Stimulated activated naive CD8-positive, alpha-beta T cell treated with anti-CD3 and anti-CD28 coated beads, Interleukin-15, amount 100 ng/mL, for 72 hours (primary cell): ENCODE measurements around the gene ARID5B.
A peak's percentile ranks its signal among the peaks of the same experiment; 100 is the strongest.
"Not testable (repeated sequence)": the region's sequence is repeated elsewhere in the genome, so short reads cannot be mapped to it uniquely, and the experiment has no call there.

Experiments
- ATAC-seq: fragments of 150-1000 bp; cut with Tn5 transposase; 2 replicates; pipeline ENCODE4 v1.10.0; 2021; ENCODE audit warnings: mild to moderate bottlenecking, moderate library complexity
- DNase-seq, 2 donors: peaks; one replicate each; pipeline ENCODE4 v3.0.0; 2021 to 2022
- H3K27ac Mint-ChIP-seq, 2 donors: one replicate each; pipeline ENCODE4 v1.8.0; 2022; ENCODE audit warnings: mild to moderate bottlenecking in 2 of 2, mixed read lengths in 2 of 2, moderate library complexity in 2 of 2
- H3K27me3 Mint-ChIP-seq: one replicate; pipeline ENCODE4 v1.8.0; 2022; ENCODE audit warnings: mixed read lengths
- H3K4me1 Mint-ChIP-seq: one replicate; pipeline ENCODE4 v1.8.0; 2022; ENCODE audit warnings: mild to moderate bottlenecking, mixed read lengths
- H3K4me3 Mint-ChIP-seq, 2 donors: one replicate each; pipeline ENCODE4 v1.8.0; 2022; ENCODE audit warnings: mild to moderate bottlenecking in 2 of 2, mixed read lengths in 2 of 2, moderate library complexity in 1 of 2
- H3K9me3 Mint-ChIP-seq, 2 donors: one replicate each; pipeline ENCODE4 v1.8.0; 2022; ENCODE audit warnings: mixed read lengths in 2 of 2

ARID5B gene, protein sequence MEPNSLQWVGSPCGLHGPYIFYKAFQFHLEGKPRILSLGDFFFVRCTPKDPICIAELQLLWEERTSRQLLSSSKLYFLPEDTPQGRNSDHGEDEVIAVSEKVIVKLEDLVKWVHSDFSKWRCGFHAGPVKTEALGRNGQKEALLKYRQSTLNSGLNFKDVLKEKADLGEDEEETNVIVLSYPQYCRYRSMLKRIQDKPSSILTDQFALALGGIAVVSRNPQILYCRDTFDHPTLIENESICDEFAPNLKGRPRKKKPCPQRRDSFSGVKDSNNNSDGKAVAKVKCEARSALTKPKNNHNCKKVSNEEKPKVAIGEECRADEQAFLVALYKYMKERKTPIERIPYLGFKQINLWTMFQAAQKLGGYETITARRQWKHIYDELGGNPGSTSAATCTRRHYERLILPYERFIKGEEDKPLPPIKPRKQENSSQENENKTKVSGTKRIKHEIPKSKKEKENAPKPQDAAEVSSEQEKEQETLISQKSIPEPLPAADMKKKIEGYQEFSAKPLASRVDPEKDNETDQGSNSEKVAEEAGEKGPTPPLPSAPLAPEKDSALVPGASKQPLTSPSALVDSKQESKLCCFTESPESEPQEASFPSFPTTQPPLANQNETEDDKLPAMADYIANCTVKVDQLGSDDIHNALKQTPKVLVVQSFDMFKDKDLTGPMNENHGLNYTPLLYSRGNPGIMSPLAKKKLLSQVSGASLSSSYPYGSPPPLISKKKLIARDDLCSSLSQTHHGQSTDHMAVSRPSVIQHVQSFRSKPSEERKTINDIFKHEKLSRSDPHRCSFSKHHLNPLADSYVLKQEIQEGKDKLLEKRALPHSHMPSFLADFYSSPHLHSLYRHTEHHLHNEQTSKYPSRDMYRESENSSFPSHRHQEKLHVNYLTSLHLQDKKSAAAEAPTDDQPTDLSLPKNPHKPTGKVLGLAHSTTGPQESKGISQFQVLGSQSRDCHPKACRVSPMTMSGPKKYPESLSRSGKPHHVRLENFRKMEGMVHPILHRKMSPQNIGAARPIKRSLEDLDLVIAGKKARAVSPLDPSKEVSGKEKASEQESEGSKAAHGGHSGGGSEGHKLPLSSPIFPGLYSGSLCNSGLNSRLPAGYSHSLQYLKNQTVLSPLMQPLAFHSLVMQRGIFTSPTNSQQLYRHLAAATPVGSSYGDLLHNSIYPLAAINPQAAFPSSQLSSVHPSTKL

DNA sequence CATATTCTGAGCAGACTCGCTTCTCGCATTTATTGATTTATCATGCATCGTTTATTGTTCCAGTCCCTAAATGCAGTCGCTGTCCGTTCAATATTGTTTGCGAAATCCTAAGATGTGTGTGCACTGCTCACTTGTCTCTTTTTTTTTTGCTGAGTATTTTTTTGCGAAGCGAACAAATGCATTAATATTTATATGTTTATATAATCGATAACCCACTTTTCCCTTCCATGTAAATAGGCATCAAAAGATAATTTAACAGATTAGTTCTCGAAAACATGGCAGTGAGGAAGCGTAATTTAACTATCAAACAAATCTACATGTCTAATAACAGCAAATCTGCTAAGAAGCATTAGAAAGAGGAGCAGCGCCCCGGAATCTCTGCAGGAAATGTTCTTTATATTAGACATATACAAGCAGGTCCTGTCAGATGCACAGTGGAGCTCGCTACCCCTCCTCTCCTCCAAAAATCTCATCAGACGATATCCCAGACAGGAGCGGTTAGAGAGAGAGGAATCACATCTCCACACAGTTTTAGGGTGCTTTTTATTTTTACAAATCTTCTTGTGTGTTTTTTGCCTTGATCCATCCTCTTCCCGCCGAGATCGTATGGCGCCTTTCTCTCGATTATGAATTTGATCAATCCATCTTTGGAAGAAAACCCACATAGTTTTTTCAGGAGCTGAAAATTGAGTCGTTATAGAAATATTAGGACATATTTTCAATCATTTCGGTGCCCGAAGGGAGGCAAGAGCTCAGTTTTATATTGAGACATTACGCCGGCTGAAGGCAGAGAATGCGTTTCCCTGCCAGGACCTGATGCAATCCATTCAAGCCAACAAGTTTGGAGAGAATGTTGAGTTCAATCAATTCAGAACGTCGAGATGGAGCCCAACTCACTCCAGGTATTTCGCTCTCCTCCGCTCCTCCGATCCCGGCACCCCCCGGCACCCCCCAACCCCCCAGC lies at the start of gene ARID5B:
ARID5B (plus strand) TSS at position 871 of the 964 bp plus-strand sequence; CDS start at position 882, 11 bp downstream.
- peak; percentile 48 to 50 for DNase-seq
- Mint-ChIP-seq H3K4me3 (peak within 1 kb of the TSS; percentile 79 to 93), H3K27ac (peak within 1 kb of the TSS; percentile 100), H3K9me3 (no peaks in the 10 kb centered on the region), H3K27me3 (no peaks in the 10 kb centered on the region), H3K4me1 (peaks cover 52% of the 10 kb centered on the region)
- no peak for ATAC-seq

DNA sequence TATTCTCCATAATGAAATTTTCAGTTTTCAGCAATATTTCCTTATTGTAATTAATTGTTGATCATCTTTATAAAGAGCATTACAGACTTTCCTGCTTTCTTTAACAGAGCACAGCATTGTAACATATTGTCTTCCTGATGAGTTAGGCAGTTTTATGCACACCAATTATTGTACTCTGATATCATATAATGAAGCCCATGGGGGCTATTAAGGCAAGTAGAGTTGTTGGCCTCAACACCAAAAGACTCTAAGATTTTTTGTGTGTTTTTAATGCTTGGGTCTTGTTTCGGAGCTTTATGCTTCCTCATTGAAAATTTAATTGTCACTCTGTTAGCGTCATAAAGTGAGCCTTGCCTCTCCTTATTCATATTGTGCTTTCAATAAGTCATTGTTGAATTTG lies 49.2 kb upstream of the ARID5B start:
- DNase-seq: no peak
- Mint-ChIP-seq H3K4me1 (peaks cover 3% of the 10 kb centered on the region), H3K4me3 (no peak overlapping the region), H3K9me3 (no peaks in the 10 kb centered on the region), H3K27me3 (no peaks in the 10 kb centered on the region), H3K27ac (no peak overlapping the region)
- ATAC-seq: no peak

DNA sequence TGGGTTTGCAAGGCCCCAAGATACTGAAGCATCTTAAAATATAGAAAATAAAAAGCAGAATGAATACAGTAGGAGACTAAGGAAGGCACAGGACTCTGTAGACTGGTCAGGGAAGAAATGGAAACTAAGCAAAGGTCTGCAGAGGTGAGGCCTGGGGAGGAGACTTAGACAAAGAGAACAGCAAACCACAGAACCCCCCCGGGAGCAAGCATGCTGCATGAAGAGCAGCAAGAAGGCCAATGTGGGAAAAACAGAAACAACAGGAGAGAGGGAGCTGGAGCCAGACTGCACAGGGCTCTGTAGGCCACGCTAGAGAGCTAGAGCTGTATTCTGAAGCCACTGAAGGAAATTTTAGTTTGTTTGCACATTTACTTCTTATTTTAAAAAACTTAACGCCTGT lies 45.7 kb upstream of the ARID5B start:
- peak overlapping the region in 1 of 2 donors; percentile 70 for H3K27ac Mint-ChIP-seq
- H3K27me3 Mint-ChIP-seq: no peaks in the 10 kb centered on the region
- no peaks in the 10 kb centered on the region for H3K9me3 Mint-ChIP-seq
- no peaks in the 10 kb centered on the region for H3K4me1 Mint-ChIP-seq
- ATAC-seq (no peak), DNase-seq (no peak)
- no peak overlapping the region for H3K4me3 Mint-ChIP-seq

DNA sequence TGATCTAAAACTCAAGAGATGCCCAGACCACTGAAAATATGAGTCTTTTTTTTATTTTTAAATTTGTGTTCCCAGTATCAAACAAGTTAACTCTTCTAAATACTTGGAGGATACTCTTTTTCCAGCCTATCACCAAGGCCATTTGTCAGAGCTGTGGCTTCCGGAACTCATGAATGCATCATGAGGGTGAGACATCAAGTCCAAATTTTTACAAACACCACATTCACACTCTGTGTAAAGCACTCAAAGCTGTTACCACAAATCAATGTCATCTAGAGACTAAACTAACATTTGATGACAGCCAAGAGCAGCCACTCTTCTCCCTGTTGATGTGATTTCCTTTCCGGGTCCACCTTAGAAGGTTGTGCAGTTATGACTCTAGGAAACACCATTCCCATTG lies 43.8 kb upstream of the ARID5B start:
- no peaks in the 10 kb centered on the region for H3K9me3 Mint-ChIP-seq
- no peak overlapping the region for H3K27ac Mint-ChIP-seq
- no peak for DNase-seq
- H3K4me1 Mint-ChIP-seq: no peaks in the 10 kb centered on the region
- no peak for ATAC-seq
- H3K27me3 Mint-ChIP-seq: no peaks in the 10 kb centered on the region
- no peak overlapping the region for H3K4me3 Mint-ChIP-seq

DNA sequence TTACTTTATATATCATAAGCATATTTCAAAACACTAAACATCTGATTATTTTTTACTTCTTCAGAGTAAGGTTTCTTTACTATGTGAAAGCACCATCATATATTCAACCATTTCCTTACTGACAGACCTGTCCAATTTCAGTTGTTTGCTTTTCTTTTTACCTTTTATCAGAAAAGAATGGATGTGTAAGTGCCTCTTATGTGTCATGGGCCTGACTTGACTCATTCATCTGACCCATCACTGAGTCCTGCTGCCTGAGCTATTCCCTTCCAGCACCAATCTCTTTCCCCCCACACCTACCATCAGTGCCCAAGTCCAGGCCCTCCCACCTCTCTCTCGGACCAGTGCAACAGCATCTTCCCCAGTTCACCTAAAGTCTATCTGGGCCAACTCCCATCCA lies 41.7 kb upstream of the ARID5B start:
- Mint-ChIP-seq H3K27me3 (no peaks in the 10 kb centered on the region), H3K9me3 (no peaks in the 10 kb centered on the region), H3K4me3 (no peak overlapping the region), H3K27ac (no peak overlapping the region), H3K4me1 (no peaks in the 10 kb centered on the region)
- ATAC-seq: no peak
- no peak for DNase-seq

DNA sequence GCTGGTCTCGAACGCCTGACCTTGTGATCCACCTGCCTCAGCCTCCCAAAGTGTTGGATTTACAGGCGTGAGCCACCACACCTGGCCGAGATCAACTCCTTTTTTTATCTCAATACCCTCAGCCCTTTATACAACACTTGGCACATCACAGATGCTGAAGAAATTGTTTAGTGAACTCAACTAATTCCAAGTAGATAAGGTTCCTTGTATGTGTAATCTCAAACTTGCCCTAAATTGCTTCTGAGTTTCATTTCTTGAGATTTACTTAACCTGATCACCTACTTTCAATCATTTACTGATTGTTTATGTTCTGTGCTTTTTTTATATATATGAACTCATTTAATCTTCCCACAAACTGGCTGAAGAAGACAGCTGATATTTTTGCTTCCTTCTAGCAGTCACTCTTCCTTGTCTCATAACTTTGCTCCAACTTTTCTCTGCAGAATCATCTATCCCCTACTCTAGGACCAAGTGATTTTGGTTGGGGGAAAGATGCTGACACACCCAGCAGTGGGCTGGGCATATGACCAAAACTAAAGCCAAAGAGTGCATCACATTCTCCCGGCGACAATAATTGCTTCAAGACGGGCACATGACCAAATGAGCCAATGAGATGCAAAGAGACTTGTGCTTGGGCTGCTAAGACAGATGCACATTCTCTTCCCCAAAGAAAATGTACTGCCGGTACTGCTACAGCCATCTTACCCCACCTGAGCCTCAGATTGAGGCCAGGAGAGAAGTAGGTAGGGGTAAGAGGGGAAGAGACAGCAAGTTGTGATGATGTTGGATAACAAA lies 40.3 kb upstream of the ARID5B start:
- no peak overlapping the region for H3K4me3 Mint-ChIP-seq
- no peak for ATAC-seq
- no peaks in the 10 kb centered on the region for H3K4me1 Mint-ChIP-seq
- no peaks in the 10 kb centered on the region for H3K27me3 Mint-ChIP-seq
- no peaks in the 10 kb centered on the region for H3K9me3 Mint-ChIP-seq
- no peak for DNase-seq
- no peak overlapping the region for H3K27ac Mint-ChIP-seq

DNA sequence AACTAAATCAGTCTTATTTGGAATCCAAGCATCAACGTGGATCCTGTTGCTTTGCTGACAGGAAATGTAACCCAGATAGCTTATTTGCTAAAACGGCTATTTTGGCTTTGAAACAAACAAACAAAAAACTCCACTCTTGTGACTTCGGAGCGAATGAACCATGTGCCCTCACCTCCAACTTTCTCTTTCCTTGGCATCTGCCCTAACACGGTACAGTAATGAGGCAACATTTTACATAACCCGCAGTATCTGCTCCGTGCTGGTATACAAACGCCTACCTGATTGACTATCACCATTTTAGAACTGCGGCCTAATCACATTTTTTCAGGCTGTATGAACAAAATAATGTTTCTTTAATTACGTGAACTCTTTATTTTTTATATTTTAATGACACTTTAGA lies 37.5 kb upstream of the ARID5B start:
- Mint-ChIP-seq H3K4me3 (no peak overlapping the region), H3K27me3 (no peaks in the 10 kb centered on the region), H3K9me3 (no peaks in the 10 kb centered on the region), H3K4me1 (peaks cover 5% of the 10 kb centered on the region), H3K27ac (no peak overlapping the region)
- DNase-seq (no peak), ATAC-seq (no peak)

DNA sequence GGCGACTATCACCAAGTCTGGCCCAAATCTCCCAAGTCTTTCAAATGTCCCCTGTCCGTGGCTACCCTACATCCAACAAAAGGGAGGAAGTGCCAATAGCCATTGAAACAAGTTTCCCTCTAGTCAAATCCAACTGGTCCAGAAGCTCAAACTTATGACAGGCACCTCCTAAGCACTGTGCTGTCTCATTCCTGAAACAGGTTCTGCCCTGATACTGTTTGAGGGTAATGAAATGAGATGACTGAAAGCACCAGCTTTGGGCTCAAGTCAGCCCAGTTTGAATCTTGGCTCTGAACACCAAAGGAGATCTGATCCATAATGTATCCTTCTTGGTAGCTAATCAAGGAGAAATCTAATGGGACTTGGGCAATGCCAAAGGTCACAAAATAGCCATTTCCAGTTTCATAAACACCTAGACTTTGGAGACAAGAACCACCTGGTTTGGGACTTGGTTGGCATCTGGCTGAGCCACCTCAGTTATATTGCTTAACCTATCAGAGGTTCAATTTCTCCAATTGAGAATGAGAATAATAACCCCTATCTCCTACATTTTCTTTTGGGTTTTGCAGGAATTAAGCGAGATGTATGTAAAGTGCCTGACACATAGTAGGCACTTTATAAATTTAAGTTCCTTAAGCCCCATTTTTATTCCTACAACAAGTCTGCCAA lies 34.7 kb upstream of the ARID5B start:
- H3K27ac Mint-ChIP-seq: peak overlapping the region in 1 of 2 donors; percentile 46
- H3K4me1 Mint-ChIP-seq: peaks cover 5% of the 10 kb centered on the region
- DNase-seq (no peak), ATAC-seq (no peak)
- H3K4me3 Mint-ChIP-seq: peak overlapping the region; percentile 64 to 75
- H3K27me3 Mint-ChIP-seq: peaks cover 7% of the 10 kb centered on the region
- no peaks in the 10 kb centered on the region for H3K9me3 Mint-ChIP-seq

DNA sequence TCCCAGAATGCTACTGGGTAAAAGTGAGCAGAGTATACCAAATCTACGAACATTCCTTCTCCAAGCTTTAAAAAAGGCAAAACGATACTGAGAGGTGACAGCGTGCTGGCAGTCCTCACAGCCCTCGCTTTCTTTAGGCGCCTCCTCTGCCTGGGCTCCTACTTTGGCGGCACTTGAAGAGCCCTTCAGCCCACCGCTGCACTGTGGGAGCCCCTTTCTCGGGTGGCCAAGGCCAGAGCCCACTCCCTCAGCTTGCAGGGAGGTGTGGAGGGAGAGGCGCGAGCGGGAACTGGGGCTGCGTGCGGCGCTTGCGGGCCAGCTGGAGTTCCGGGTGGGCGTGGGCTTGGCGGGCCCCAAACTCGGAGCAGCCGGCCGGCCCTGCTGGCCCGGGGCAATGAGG lies 34.1 kb upstream of the ARID5B start:
- H3K27me3 Mint-ChIP-seq, ATAC-seq, H3K4me1 Mint-ChIP-seq, H3K9me3 Mint-ChIP-seq, DNase-seq: not testable (repeated sequence)
- Mint-ChIP-seq H3K27ac (peak overlapping the region in 1 of 2 donors; percentile 46), H3K4me3 (peak overlapping the region; percentile 64 to 75)

DNA sequence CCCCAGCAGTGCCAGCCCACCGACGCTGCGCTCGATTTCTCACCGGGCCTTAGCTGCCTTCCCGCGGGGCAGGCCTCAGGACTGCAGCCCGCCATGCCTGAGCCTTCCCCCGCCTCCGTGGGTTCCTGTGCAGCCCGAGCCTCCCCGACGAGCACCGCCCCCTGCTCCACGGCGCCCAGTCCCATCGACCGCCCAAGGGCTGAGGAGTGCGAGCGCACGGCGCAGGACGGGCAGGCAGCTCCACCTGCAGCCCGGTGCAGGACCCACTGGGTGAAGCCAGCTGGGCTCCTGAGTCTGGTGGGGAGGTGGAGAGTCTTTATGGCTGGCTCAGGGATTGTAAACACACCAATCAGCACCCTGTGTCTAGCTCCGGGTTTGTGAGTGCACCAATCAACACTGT lies 33.7 kb upstream of the ARID5B start:
- Mint-ChIP-seq H3K27ac (peak overlapping the region; percentile 46 to 74), H3K4me3 (peak overlapping the region; percentile 42 to 75)
- H3K9me3 Mint-ChIP-seq, H3K27me3 Mint-ChIP-seq, ATAC-seq, H3K4me1 Mint-ChIP-seq: not testable (repeated sequence)
- peak; percentile 61 to 73 for DNase-seq

DNA sequence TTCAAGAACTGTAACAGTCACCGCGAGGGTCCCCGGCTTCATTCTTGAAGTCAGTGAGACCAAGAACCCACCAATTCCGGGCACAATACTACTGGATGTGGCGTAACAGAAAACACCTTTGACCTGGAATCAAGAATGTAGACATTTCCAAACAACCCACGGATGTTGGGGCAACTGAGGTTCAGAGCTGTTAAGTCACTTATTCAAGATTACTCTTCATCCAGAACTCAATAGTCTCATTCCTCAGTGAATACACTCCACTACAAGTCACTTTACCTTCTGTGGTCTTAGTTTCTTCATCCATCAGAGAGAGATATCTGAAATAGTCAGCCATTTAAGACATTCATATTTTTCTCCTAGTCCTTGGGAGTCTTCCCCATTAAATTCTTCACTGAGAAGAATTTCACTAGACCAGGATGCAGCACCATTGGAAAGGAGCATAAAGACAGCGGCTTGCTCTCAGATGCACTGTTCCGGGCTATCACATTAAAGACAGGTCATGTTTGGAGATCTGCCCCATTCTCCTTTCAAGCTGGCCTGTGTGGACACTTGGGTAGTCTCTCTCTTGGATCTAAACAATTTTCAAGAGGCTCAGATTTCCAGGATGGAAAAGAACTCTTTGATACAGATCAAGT lies 32.3 kb upstream of the ARID5B start:
- Mint-ChIP-seq H3K4me3 (peak overlapping the region in 1 of 2 donors; percentile 15), H3K27ac (no peak overlapping the region), H3K4me1 (peaks cover 14% of the 10 kb centered on the region), H3K27me3 (peaks cover 7% of the 10 kb centered on the region), H3K9me3 (no peaks in the 10 kb centered on the region)
- DNase-seq (no peak), ATAC-seq (no peak)

DNA sequence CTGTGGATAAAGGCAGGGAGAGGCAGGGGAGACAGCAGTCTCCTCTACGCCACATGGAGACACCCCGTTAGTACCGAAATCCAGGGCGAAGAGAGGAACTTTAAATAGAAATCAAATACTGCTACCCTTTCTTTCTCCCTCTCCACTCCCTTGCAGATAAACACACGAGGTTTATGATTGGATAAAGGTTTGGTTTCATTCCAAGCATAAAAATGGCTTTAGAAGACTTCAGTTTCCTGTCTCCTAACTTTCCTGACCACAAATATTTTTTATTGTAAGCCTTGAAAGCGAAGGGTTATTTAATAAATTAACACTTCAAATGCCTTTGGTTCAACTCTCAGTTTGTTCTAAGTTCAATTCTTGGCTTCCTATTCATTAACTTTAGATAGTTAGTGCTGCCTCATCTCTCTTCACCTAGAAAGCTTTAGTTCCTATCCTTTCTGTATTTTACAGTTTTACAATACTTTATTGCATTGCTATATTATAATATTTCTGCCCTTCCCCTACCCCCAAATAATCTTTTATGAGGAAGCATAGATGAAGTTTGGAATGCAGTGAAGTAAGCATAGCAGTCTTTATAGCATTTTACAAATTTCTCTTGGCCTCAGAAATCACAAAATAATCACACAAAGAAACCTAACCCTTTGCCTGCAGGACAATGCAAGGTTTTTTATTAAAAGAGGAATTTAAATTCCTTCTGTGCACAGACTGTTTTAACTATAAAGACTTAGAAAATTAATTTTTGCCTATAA lies 31.5 kb upstream of the ARID5B start:
- H3K9me3 Mint-ChIP-seq: no peaks in the 10 kb centered on the region
- DNase-seq: no peak
- ATAC-seq: no peak
- H3K4me3 Mint-ChIP-seq: no peak overlapping the region
- peaks cover 12% of the 10 kb centered on the region for H3K27me3 Mint-ChIP-seq
- peaks cover 14% of the 10 kb centered on the region for H3K4me1 Mint-ChIP-seq
- peak overlapping the region in 1 of 2 donors; percentile 40 for H3K27ac Mint-ChIP-seq

DNA sequence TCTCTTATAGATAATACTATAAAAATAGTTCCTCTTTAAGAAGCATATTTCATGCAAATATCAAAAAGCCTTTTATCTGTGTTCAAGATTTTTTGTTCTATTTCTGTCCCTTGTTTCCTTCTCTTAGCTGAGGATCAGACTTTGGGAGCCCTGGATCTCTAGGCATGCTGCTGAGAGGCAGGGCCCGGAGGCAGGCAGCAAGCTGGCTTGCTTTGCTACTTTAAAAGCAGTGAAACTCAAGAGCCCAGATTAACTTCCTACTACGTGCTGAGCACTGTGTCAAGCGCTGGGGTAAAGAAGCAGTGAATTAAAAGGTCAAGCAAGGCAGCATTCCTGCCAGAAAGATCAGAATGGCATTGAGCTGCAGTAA lies 31.0 kb upstream of the ARID5B start:
- no peak overlapping the region for H3K27ac Mint-ChIP-seq

More for the DNA sequence above, 31.0 kb upstream of the ARID5B start:
- H3K27me3 Mint-ChIP-seq: peaks cover 18% of the 10 kb centered on the region
- ATAC-seq (no peak), DNase-seq (no peak)
- no peak overlapping the region for H3K4me3 Mint-ChIP-seq
- H3K4me1 Mint-ChIP-seq: peaks cover 14% of the 10 kb centered on the region
- H3K9me3 Mint-ChIP-seq: no peaks in the 10 kb centered on the region
